HG03565 (cell line): ENCODE measurements around the gene SRGAP1.
A peak's percentile ranks its signal among the peaks of the same experiment; 100 is the strongest.

Source experiments
- ATAC-seq: cut with Tn5 transposase; IDR thresholded peaks from one replicate; pipeline ENCODE4 v1.9.1; 2021; ENCODE audit warnings: mild to moderate bottlenecking, moderate library complexity; ENCODE audit not compliant: unreplicated experiment

The SRGAP1 gene

DNA sequence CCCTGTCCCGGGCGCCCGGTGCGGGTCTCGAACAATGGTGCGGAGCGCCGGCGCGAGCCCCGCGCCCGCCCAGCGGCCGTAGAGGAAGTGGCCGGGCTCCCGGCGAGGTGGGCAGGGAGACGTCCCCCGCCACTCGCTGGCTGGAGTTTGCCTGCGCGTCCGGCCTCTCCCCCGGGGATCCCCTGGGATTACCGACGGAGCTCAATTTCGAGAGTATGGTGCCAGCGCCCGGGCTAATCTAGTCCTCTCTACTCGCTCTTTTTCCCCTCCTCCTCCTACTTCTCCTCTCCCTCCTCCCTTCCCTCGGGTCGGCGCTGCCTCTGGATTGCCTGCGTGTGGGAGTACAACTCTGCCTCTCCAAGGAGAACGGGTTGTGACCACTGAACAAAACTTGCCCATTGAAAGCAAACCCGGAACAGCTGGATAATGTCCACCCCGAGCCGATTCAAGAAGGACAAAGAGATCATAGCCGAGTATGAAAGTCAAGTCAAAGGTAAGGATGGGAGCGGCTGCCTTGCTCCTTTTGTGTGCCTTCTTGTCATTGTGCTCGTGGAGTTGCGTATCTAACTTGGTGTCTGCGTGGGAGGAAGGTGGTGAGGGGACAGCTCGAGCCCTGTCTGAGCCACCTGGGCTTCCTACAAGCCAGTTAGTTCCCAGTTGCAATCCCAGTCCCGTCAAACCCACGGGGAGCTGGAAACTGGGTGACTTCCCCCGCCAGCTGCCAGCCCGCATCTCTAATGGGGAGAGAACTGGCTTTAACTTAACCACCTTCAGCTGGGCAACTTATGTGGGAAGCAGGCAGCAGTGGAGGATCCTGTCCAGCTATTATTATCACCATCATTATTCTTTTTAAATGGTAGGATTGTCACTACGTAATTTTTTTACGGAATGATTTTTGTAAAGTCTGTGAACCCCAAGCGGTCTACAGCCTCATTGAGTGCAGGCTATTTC, at the start of gene SRGAP1:
TSS of gene SRGAP1 (plus strand) at position 310 of the 951 bp plus-strand sequence. CDS start at position 427, 117 bp downstream.
- no peak for ATAC-seq

DNA sequence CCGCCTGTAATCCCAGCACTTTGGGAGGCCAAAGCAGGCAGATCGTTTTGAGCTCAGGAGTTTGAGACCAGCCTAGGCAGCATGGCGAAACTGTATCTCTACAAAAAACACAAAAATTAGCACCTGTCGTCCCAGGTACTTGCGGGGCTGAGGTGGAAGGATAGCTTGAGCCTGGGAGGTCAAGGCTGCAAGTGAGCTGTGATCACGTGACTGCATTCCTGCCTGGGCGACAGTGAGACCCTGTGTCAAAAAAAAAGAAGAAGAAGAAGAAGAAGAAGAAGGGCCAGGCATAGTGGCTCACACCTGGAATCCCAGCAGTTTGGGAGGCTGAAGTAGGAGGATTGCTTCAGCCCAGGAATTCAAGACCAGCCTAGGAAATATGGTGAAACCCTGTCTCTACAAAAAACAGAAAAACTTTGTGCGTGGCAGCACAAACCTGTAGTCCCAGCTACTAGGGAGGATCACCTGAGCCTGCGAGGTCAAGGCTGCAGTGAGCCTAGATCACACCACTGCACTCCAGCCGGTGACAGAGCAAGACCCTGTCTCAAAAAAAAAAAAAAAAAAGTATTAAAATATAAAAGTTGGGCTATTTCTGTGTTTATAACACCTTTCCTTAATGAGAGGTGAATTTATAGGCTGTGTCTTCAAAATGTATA, 49.3 kb upstream of the SRGAP1 start:
- no peak for ATAC-seq

DNA sequence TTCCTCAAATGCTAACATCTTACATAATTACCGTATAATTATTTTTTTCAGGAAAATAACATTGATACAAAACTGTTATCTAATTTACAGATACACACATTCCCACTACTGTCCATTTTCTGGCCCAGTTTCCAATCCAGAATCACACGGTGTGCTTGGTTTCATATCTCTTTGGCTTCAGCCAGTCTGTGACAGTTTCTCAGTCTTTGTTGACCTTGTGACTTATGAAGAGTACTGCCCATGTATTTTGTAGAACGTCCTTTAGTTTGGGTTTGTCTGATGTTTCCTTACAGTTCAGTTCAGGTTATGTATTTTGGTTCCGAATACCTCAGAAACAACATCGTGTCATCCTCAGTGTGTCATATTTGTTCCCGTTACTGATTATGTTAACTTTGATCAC, 48.6 kb upstream of the SRGAP1 start:
- ATAC-seq: no peak

DNA sequence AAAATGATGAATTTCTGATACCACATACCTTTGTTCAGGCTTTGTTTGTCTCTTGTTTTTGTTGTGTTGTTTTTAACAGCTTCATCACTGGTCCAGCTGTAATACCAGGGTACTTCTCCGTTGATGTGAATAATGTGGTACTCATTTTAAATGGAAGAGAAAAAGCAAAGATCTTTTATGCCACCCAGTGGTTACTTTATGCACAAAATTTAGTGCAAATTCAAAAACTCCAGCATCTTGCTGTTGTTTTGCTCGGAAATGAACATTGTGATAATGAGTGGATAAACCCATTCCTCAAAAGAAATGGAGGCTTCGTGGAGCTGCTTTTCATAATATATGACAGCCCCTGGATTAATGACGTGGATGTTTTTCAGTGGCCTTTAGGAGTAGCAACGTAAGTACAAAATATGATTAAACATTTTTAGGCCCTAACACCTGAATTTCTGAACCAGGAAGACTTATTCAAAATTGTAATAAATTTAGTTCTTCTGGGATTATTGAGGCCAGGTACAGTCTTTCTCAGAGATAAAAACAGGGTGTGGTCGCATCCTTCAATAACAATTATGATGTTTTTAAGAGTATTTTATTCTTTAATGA, 42.4 kb upstream of the SRGAP1 start:
- ATAC-seq: no peak

DNA sequence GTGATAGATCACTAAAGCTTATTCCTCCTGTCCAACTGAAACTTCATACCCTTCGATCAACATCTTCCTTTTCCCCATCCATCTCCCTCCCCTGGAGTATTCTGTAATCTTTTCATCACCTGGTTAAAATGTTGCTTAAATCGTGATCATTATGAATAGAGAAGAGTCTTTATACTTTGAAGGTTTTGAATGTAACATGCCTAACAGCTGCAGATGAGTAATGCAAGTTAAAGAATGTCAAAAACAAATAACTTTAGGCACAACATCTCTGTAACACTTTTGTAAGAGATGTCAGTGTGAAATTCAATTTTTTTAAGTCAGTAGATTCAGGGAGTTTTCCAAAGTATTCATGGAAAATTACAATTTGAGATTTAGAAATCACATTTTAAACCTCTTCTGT, 39.8 kb upstream of the SRGAP1 start:
- no peak for ATAC-seq

DNA sequence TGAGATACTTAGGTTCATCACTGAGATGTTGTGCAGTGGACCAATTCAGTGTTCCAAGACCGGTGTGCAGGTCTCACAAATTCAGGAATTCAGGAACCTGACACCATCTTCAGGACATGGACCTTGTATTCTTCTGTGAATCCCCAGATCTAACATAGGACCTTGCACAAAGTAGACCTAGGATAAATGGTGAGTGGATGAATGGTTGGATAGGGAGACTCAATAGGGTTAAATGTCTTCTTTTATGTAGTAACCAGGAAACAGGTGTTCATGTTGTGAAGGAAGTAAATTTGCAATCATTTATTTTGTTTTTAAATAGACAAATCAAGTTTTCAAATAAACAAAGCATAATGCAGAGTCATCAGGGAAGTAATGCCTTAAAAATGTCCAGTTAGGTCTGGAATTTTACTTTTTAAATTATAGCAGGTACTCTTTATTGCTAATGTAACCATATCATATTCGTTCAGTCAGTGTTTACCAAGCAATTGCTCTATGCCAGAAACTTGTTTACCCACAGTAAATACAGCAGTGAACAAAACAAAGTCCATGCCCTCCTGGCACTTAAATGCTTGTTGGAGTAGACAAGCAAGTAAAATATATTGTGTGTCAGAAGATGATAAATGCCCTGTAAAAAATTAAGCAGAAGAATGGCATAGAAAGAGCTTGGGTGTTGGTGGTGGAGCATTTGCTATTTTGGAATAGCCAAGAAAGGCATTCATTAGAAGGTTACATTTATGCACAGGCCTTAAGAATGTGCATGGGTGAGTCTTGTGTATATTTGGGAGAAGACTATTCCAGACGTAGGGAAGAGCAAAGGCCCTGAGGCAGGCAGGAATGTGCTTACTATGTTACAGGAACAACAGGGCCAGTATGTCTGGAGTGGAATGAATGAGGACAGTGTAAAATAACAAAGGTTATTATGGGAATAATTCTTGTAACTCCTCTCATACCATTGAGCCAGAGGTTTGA, 38.5 kb upstream of the SRGAP1 start:
- no peak for ATAC-seq

DNA sequence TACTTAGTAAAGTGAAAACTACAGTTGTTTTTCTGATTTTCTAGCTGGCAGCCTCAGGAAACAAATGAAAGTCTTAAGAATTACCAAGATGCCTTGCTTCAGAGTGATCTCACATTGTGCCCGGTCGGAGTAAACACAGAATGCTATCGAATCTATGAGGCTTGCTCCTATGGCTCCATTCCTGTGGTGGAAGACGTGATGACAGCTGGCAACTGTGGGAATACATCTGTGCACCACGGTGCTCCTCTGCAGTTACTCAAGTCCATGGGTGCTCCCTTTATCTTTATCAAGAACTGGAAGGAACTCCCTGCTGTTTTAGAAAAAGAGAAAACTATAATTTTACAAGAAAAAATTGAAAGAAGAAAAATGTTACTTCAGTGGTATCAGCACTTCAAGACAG, 35.9 kb upstream of the SRGAP1 start:
- no peak for ATAC-seq

DNA sequence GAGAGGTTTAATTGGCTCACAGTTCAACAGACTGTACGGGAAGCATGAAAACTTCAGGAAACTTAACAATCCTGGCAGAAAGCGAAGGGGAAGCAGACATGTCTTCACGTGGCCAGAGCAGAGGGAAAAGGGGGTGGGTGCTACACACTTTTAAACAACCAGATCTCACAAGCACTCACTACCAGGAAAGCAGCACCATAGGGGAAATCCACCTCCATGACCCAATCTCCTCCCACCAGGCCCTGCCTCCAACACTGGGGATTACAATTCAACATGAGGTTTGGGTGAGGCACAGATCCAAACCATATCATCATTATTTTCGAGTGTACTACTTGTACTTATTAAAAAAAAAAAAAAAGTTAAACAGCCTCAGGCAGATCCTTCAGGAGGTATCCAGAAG, 34.9 kb upstream of the SRGAP1 start:
- no peak for ATAC-seq

DNA sequence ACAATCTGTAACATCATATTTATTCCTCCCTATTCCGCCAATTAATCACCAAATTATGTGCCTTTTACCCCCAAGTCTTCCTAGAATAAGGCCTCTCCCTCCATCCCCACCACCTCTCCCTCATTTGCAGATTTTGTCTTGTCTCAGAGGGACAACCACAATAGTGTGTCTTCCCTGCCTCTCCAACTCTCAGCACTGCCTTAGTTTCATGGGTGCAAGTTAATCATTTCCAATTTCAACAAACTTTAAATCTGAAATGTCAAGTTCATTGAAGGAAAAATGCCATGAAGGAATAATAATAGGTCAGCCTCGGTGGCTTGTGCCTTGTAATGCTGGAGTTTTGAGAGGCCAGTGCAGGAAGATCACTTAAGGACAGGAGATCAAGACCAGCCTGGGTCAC, 33.2 kb upstream of the SRGAP1 start:
- ATAC-seq: no peak

DNA sequence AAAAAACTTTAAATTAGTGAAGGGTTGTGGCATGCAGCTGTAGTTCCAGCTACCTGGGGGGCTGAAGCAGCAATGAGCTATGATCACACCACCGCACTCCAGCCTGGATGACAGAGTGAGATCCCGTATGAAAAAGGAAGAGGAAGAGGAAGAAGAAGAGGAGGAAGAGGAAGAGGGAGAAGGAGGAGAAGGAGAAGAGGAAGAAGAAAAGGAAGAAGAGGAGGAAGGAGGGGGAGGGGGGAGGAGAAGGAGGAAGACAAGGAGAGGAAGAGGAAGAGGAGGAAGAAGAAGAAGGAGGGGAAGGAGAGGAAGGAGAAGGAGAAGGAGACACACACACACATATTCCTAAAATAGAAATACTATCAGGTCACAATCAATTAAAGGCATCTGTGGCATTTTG, 32.7 kb upstream of the SRGAP1 start:
- ATAC-seq: no peak

DNA sequence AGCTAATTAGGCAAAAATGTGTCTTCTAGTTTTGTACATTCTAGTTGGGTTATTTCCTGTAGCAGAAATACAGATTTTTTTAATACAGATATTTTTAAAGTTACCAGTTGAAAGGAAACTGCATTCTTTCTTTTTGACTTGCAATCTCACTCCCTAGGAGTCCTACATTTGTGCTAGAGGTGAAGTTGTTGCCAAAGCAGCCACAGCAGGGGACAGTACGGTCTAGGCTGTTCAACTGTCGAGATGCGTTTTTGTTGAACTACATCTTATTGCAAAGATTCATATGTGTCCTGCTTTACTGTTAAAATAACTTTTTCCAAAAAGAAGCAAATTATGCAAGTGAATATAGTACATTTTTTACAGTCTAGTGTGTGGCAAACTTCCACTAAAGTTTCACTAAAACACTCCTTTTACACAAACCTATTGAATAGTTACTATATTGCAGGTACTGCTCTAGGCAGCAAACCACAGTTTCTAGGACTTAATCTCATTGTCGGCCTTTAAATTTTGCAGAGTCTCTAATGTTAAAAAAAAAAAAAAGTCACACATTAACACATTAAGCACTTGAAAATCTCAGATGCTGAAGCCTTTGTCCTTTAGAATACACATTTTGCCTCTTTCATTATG, 30.2 kb upstream of the SRGAP1 start:
- peak; percentile 32 for ATAC-seq

DNA sequence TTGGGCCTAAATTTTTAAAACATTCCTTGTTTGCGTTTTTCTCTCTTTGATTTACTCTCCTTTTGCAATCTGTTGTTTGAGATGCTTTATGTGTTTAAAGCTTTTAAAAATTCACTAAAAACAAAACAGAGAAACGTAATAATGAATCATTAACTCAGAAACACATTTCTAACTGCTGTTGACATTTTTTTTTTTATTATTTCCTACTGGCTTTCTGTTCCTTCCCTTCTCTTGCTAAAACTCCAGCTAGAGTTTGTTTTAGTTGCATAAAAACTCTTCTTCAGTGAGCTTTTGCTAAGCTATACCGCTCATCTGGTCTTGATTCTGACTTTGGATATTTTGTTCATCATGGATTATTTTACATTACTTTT, 29.0 kb upstream of the SRGAP1 start:
- no peak for ATAC-seq

DNA sequence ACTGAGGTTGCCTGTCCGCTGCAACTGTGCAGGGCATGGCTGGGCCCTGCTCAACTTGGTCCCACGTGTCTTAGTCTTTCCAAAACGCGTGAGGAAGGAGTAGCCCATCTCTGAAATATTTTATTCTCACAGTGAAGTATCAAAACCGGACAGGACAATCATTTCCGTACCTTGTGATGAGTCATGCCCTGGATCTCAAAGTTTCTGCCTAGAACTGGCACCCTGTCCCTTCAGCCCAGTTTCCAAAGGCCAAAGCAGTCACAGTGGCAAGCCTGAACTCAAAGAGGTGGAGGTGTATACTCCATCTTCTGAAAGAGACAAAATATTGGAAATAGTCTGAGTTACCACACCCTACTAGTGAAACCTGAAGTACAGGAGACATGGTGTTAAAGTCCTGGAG, 28.5 kb upstream of the SRGAP1 start:
- ATAC-seq: peak; percentile 23

DNA sequence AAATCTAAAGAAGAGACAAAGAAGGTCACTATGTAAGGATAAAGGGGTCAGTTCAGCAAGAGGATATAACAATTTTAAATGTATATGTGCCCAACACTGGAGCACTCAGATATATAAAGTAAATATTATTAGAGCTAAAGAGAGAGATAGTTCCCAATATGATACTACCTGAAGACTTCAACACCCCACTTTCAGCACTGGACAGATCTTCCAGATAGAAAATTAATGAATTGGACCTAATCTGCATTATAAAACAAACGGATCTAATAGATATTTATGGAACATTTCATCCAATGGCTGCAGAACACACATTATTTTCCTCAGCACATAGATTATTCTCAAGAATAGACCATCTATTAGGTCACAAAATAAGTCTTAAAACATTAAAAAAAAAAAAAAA, 24.1 kb upstream of the SRGAP1 start:
- no peak for ATAC-seq

DNA sequence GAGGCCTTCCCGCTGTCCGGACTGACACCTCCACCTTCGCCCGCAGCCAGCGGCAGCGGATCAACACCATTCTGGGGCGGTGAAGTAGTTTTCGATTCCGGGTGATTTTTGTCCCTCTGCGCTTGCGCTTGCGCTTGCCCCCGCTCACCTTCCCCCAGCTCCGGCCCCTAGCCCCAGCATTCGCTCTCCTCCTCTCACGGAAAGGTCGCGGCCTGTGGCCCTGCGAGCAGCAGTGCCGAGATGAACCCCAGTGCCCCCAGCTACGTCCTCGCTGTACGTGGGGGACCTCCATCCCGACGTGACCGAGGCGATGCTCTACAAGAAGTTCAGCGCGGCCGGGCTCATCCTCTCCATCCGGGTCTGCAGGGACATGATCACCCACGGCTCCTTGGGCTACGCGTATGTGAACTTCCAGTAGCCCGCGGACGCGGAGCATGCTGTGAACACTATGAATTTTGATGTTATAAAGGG, 22.7 kb upstream of the SRGAP1 start:
- ATAC-seq: no peak

DNA sequence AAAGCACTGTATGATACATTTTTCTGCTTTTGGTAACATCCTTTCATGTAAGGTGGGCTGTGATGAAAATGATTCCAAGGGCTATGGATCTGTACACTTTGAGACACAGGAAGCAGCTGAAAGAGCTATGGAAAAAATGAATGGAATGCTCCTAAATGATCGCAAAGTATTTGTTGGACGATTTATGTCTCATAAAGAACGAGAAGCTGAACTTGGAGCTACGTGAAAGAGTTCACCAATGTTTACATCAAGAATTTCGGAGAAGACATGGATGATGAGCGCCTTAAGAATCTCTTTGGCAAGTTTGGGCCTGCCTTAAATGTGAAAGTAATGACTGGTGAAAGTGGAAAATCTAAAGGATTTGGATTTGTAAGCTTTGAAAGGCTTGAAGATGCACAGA, 22.1 kb upstream of the SRGAP1 start:
- no peak for ATAC-seq

DNA sequence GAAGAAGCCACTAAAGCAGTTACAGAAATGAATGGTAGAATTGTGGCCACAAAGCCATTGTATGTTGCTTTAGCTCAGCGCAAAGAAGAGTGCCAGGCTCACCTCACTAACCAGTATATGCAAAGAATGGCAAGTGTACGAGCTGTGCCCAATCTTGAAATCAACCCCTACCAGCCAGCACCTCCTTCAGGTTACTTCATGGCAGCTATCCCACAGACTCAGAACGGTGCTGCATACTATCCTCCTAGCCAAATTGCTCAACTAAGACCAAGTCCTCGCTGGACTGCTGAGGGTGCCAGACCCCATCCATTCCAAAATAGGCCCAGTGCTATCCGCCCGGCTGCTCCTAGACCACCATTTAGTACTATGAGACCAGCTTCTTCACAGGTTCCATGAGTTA, 21.5 kb upstream of the SRGAP1 start:
- no peak for ATAC-seq

DNA sequence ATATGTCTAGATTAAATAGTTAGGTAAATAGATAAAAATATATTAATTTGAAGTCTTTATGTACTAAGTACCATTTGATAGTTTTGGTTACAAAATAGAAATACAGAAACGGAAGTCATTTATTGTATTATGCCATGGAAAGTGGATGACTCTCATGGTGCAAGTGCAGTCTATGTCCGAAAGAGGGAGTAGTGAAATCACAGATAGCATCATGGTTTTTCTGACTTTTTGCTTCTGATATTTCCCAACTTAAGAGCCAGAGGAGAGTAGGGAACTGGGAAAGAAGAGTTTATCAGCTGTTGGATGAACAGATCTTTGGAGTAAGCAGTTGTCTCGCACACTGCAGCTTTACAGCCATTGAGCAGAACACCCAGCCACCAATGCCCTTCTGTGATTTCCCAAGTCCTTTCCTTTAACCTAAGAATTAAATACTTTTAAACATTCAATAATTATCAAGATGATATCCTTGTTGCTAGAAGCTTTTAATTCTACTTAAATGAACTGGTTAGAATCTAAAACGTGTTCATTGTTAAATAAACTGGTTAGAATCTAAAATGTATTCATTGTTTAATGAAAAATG, 18.4 kb upstream of the SRGAP1 start:
- ATAC-seq: peak; percentile 60

DNA sequence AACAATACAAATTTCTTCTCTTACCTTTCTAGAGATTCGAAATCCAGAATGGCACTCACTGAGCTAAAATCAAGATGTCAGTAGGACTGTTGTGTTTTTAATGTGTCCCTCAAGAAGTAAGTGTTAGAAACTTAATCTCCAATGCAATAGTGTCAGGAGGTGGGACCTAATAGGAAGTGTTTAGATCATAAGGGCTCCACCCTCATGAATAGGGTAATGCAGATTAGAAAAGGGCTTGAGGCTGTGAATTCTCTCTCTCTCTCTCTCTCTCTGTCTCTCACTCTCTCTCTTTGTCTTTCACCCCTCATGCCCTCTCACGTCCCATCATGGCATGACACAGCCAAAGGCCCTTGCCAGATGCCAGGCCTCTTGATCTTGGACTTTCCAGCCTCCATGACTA, 15.6 kb upstream of the SRGAP1 start:
- ATAC-seq: no peak

DNA sequence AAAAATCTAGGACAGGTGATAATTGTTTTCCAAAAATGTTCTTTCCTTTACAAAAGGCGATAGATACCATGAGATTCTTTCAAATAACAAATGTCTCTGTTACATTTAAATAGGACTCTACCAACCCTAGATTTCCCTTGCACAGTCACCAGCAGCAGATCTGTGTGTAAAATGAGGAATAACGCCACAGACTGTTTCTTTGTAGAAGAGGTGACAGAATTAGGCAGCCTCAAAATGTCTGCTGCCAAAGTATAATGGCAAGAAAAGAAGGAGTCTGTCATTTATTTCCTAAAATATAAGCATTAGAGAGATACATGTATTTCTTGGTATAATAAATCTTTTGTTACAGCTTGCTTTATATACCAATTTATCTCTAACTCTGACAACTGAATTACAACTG, 8.5 kb upstream of the SRGAP1 start:
- no peak for ATAC-seq
